Endothelial cell (in vitro differentiated cells): Measurements from ENCODE around the gene SLC12A6. TPM values are rescaled to one million over a fixed set of nuclear protein-coding genes. Genes with fewer than 3 reads are reported as not detected.
A peak's percentile ranks its signal among the peaks of the same experiment; 100 is the strongest.
"Not testable (repeated sequence)": the region's sequence is repeated elsewhere in the genome, so short reads cannot be mapped to it uniquely, and the experiment has no call there.

ENCODE experiments used
- DNase-seq: peaks from one replicate; pipeline ENCODE4 v3.0.0; 2021; ENCODE audit warnings: low spot score
- H3K27ac Mint-ChIP-seq: one replicate; pipeline ENCODE4 v1.8.0; 2021; ENCODE audit warnings: mixed read lengths, inconsistent platforms; ENCODE audit not compliant: unreplicated experiment
- H3K27me3 Mint-ChIP-seq: one replicate; pipeline ENCODE4 v1.8.0; 2021; ENCODE audit warnings: mild to moderate bottlenecking, moderate library complexity, mixed read lengths, inconsistent platforms; ENCODE audit not compliant: unreplicated experiment
- H3K36me3 Mint-ChIP-seq: one replicate; pipeline ENCODE4 v1.8.0; 2021; ENCODE audit warnings: mild to moderate bottlenecking, low read depth, mixed read lengths, inconsistent platforms; ENCODE audit not compliant: unreplicated experiment
- H3K4me1 Mint-ChIP-seq: one replicate; pipeline ENCODE4 v1.8.0; 2021; ENCODE audit warnings: mild to moderate bottlenecking, mixed read lengths, inconsistent platforms; ENCODE audit not compliant: unreplicated experiment
- H3K4me3 Mint-ChIP-seq: one replicate; pipeline ENCODE4 v1.8.0; 2021; ENCODE audit warnings: mild to moderate bottlenecking, mixed read lengths, inconsistent platforms; ENCODE audit not compliant: unreplicated experiment
- H3K9me3 Mint-ChIP-seq: one replicate; pipeline ENCODE4 v1.8.0; 2021; ENCODE audit warnings: mixed read lengths, inconsistent platforms; ENCODE audit not compliant: unreplicated experiment
- CTCF ChIP-seq: fragments of 200-600 bp; sonication (generic); IDR thresholded peaks from one replicate; pipeline ENCODE4 v1.5.0; 2021; ENCODE audit warnings: antibody characterized with exemption; ENCODE audit not compliant: unreplicated experiment
- long read RNA-seq: library from polyadenylated mRNA; unstranded; transcript quantifications from one replicate; pipeline ENCODE4 v2.0.0, GENCODE V29; 2020; ENCODE audit not compliant: unreplicated experiment
- total RNA-seq: library from RNA; stranded (reverse); fragmentation: NEBNext Ultra II Directional; extraction: Animal tissue kit (Norgen Biotek cat#: 25700); gene quantifications from one replicate; pipeline ENCODE4 v1.2.1, GENCODE V29; 2021; ENCODE audit not compliant: unreplicated experiment

Gene SLC12A6
- total RNA-seq, result 22.4 TPM
- long read RNA-seq, partial matches to known transcripts, result 1 of 1 reads
- long read RNA-seq, other reads (novel, unspliced or antisense), result 0 of 1 reads

GRCh38 chr15:34337557-34338306, at the start of gene SLC12A6:
SLC12A6 (minus strand) TSS chr15:34337781; CDS start chr15:34336680, 1,101 bp downstream.
- peaks cover 16% of the 10 kb centered on the region for H3K4me1 Mint-ChIP-seq
- peak; percentile 93 for DNase-seq
- H3K27ac Mint-ChIP-seq, result peak within 1 kb of the TSS; percentile 70
- H3K4me3 Mint-ChIP-seq, result peak within 1 kb of the TSS; percentile 96
- H3K36me3 Mint-ChIP-seq, result peaks cover 15% of the 10 kb centered on the region
- no peak for TF ChIP-seq CTCF
- H3K9me3 Mint-ChIP-seq, result no peaks in the 10 kb centered on the region
- peaks cover 5% of the 10 kb centered on the region for H3K27me3 Mint-ChIP-seq

- not testable (repeated sequence) for H3K27ac Mint-ChIP-seq, H3K27me3 Mint-ChIP-seq, H3K9me3 Mint-ChIP-seq, H3K4me3 Mint-ChIP-seq, DNase-seq, H3K4me1 Mint-ChIP-seq, H3K36me3 Mint-ChIP-seq
These were observed 44.4 kb upstream of the SLC12A6 start for GRCh38 chr15:34381829-34382521.

- H3K9me3 Mint-ChIP-seq, H3K4me3 Mint-ChIP-seq, H3K36me3 Mint-ChIP-seq, H3K27me3 Mint-ChIP-seq, H3K4me1 Mint-ChIP-seq, DNase-seq, H3K27ac Mint-ChIP-seq: not testable (repeated sequence)
These were observed 42.9 kb upstream of the SLC12A6 start for GRCh38 chr15:34380491-34380890.

GRCh38 chr15:34376856-34377255, 39.3 kb upstream of the SLC12A6 start:
- TF ChIP-seq CTCF, result no peak
- no peak overlapping the region for H3K27ac Mint-ChIP-seq
- no peaks in the 10 kb centered on the region for H3K27me3 Mint-ChIP-seq
- DNase-seq, result no peak
- H3K36me3 Mint-ChIP-seq, result peaks cover 5% of the 10 kb centered on the region
- H3K4me3 Mint-ChIP-seq, result no peak overlapping the region
- H3K9me3 Mint-ChIP-seq, result no peaks in the 10 kb centered on the region
- no peaks in the 10 kb centered on the region for H3K4me1 Mint-ChIP-seq

GRCh38 chr15:34375541-34375940, 38.0 kb upstream of the SLC12A6 start:
- not testable (repeated sequence) for H3K27ac Mint-ChIP-seq, H3K27me3 Mint-ChIP-seq, H3K9me3 Mint-ChIP-seq, DNase-seq, H3K36me3 Mint-ChIP-seq, H3K4me3 Mint-ChIP-seq, H3K4me1 Mint-ChIP-seq

GRCh38 chr15:34374816-34375215, 37.2 kb upstream of the SLC12A6 start:
- no peak for DNase-seq
- no peak overlapping the region for H3K4me3 Mint-ChIP-seq
- H3K4me1 Mint-ChIP-seq, result no peaks in the 10 kb centered on the region
- H3K27me3 Mint-ChIP-seq, result no peaks in the 10 kb centered on the region
- TF ChIP-seq CTCF, result no peak
- no peak overlapping the region for H3K27ac Mint-ChIP-seq
- H3K9me3 Mint-ChIP-seq, result no peaks in the 10 kb centered on the region
- peaks cover 5% of the 10 kb centered on the region for H3K36me3 Mint-ChIP-seq
